ENCODE data around the gene ENTREP3.
"Not testable (repeated sequence)": the region's sequence is repeated elsewhere in the genome, so short reads cannot be mapped to it uniquely, and the experiment has no call there.

ENTREP3 gene

DNA sequence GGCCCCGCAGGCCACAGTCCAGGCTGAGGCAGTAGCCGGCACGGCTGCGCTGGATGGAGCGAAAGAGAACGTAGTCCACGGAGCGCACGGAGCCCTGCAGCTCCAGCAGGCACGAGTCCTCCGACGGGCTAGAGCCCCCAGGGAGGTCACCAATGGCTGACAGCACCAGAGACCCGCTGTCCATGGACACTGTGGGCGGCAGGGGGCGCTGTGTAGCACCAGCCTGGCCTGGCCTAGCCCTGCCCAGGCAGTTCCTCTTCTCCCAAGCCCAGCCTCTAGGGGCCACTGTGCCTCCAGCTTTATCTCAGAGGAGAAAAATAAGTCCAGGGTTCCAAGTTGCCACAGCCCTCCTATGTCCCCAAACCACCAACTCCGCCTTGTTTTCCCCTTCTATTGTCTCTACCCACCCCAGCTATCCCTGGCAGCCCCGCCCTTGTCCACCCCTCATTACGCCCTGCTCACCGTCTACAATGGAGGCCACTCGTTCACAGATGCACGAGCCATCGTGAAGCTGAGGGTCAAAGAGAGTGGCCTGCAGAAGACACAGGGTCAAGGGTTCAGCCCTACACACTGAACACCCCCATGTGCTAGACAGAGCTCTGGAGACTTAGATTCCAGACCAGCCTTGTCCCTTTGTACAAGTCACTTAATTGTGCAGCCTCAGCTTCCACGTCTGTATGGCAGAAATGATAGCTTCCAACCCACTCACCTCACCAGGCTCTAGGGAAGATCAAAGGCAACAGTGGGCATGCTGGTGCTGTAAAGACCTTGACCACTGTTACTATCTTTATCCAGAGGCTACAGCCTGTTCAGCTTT lies 4.4 kb downstream of the ENTREP3 start:
- peak; percentile 98 for DNase-seq

DNA sequence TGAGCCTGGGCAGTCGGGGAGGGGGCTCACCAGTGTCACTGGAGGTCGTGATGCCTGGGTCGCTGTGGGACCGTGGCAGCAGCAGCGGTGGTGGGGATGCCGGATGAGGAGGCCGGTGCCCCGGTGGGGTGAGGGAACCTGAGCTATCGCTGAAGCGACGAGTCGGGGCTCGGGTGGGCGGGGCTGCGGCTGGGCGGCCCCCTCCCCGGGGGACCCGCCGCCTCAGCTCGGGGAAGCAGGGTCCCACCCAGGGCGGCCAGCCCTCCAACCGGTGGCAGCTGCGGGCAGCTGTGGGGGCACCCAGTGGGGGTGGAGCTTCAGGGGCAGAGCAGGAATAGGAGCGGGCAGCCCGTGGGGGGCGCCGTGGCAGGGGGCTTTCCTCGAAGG lies 5.0 kb downstream of the ENTREP3 start:
- no peak for DNase-seq

DNA sequence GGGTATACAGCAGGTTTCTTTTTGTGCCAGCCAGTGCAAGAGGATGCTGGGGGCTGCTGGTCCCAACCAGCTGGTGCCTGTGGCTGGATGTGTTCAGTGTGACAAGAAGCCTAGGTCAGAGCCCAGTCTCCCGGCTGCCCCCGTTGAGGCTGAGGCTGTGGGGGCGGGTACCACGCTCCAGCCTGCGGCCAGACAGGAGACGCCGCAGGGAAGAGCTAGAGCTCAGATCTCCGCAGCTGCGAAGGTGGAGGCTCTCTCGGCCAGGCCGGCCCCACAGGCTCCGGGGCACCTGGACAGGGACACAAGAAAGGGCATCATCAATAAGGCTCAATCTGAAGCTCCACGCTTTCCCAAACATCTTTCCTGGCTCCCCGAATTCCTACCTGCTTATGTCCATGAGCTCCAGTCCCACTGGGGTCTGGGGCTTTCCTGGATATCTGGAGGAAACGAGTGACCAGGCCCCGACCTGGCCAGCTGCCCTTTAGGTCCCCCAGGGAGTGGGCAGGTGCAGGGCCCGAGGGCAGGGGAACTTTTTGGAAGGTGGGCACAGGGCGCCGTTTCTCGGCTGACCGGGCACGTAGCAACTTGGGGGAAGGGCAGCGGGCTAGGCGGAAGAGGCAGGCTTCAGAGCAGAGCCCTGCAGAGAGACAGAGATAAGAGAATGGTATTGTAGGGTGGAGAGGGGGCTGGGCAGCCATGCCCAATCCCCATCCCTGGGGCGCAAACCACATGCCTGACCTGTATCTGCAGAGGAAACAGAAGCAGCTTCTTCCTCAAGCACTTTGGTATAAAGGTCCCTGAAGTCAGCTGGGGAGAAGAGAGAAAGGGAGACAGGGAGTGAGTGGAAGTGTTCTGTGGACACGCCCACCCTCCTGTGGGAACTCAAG lies 7.4 kb downstream of the ENTREP3 start:
- DNase-seq, result no peak

DNA sequence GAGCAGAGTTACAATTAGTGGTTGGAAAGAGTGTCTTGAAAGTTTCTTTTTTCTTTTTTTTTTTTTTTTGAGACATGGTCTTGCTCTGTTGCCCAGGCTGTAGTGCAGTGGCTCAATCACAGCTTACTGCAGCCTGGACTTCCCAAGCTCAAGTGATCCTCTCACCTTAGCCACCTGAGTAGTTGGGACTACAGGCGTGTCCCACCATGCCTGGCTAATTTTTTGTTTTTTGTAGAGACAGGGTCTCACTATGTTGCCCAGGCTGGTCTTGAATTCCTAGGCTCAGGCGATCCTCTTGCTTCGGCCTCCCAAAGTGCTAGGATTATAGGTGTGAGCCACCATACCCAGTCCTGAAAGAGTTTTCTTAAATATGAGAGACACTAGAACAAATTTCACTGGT lies 8.5 kb downstream of the ENTREP3 start:
- DNase-seq, result not testable (repeated sequence)

DNA sequence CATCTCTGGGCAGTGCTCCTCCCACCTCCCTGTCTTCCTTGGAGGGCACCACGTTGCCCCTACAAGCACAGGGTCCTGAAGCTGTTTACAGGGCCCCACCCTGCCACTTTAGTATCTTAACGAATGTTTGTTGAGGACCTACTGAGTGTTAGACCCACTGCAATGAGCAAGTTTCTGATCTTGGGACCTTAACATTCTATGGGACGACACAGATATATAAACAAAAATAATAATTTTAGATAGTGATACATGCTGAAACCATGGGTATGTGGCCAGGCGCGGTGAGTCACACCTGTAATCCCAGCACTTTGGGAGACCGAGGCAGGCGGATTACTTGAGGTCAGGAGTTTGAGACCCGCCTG lies 10.1 kb downstream of the ENTREP3 start:
- no peak for DNase-seq

DNA sequence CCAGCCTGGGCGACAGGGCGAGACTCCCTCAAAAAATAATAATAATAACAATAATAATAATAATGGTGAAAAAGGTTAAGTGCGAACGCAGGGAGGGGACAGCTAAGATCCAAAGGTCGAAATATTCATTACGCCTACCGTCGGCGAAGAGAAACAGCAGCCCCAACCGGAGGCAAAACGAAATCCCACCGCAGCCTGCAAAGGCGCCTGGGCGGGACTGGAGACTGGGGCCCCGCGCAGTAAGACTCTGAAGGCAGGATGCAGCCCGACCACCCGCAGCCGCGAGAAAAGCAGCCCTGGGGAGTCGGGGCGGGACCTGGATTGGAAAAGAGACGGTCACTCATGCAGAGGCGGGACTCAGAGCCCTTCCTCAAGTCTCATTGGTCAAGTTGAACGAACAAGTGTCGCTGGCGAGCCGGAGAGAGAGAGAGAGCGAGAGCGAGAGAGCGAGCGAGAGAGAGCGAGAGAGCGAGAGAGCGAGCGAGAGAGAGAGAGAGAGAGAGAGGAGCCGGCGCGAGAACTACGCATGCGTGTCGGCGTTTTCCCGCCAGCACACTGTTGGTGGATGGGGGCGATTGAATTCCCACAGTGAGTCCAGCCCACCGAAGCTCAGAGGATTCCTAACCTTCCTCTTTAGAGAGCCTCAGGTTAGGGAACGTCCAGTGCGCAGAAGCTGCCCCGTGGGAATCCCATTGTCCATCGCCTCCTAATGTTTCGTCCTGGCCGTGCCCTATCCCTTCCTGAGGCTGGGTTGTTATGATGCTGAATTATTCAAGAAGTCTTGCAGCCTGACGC lies 10.7 kb downstream of the ENTREP3 start:
- DNase-seq, result peak; percentile 86

DNA sequence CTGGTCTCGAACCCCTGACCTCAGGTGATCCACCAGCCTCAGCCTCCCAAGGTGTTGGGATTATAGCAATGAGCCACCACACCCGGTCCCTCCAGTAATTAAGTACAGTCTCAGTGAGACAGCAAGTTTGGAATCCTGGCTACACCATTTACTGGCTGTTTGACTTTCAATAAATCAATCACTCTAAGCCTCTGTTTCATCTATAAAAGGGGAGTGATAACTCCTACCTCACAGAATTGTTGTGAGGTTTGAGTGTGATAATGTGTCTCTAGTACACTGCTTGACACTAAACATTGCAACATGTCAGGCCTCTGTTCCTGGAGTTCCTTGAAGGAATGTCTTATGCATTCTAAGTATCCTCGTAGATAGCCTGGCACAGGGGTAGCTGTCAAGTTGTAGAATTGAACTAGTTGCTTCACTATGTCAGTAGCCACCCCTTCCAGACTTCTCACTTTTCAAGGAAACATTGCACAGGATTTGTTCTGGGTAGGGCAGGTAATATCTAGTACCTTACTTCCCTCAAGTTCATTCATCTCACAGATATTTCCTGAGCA lies 12.4 kb downstream of the ENTREP3 start:
- DNase-seq, result no peak

DNA sequence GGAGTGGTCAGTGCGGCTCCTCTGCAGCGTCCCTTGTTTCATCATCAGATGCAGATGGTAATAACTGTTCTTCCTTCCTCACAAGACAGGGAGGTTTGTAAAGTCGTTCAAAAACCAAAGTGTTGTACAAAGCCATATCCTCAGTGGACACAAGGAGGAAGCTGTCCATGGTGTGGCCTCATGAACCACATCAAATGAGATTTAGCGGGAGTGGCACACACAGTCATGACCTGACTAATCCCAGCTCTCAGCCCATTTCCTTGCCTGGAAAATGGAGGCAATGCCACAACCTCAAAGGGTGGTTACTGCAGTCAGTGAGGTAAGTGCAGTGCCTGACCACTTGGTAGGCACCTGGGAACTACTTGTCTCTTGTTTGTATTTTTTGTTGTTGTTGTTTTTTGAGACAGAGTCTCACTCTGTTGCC lies 13.4 kb downstream of the ENTREP3 start:
- DNase-seq, result no peak

DNA sequence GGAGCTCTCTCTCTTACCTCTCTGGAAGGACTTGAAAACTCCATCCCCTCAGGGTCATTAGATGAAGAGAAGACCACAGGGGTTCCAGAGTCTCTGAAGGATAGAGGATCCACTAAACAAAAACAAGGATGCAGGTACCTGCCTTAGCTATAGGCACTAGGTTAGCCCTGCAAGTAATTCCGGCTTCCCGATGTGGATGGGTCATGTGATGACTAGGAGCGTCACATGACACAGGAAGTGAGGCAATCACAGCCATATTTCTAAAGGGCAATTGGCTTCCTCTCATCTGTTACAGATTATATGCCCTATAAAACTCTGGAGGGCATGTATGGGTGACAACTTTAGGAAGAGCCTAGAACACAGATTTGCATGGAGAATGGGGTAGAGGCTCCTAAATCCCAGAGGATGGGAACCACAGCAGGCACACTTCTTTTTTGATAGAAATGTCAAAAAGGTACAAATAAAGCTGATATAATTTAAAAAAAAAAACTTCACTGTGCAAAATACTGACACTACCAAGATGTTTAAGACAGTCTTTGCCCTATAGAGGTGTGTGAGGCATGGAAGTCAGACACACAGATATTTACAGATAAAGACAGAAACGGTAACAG lies 14.1 kb downstream of the ENTREP3 start:
- peak; percentile 64 for DNase-seq

DNA sequence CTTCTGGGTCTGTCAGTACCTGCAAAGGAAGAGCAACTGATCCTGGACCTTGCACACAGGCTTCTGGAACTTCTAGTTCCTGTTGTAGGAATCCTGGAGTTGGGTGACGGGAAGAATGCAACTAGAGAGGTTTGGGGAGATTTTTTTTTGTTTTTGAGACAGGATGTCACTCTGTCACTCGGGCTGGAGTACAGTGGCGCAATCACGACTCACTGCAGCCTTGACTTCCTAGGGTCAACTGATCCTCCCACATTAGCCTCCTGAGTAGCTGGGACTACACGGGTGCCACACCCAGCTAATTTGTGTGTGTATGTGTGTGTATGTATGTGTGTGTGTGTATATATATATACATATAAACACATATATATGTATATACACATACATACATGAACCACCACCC lies 18.8 kb downstream of the ENTREP3 start:
- no peak for DNase-seq

DNA sequence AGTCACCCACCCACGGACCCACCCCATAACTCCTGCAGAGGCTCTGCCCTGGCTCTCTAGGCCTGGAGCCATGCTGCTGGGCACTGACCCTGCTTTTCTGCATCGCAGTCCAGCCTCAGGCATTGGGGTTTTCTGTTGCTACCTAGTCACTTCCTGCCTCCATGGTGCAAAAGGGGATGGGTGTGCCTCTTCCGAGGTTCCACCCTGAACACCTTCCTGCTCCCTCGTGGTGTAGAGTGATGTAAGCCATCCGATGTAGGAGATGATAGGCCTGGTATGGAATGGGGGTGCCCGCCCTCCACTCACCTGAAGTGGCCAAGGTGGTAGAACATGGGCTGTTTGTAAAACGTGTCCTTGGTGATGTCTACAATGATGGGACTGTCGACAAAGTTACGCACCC lies 19.9 kb downstream of the ENTREP3 start:
- DNase-seq, result not testable (repeated sequence)

DNA sequence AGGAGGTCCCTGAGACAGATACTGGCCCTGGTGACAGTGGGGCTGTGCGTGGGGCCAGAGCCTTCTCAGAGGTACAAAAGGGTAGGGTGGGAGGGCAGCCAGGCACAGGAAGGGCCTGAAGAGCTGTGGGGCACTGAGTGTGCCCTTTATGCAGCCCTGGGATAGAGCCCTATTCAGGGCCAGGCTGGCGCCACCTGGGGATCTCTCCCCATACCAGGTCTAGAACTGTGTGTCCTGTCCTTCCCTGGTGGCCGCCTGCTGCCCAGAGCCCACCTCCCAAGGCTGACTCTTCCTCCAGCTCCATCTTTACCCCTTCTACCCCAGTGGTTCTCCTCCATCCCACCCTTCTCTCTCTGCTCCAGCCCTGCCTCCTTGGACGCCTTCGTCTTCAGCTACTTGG lies 21.8 kb downstream of the ENTREP3 start:
- DNase-seq, result not testable (repeated sequence)

DNA sequence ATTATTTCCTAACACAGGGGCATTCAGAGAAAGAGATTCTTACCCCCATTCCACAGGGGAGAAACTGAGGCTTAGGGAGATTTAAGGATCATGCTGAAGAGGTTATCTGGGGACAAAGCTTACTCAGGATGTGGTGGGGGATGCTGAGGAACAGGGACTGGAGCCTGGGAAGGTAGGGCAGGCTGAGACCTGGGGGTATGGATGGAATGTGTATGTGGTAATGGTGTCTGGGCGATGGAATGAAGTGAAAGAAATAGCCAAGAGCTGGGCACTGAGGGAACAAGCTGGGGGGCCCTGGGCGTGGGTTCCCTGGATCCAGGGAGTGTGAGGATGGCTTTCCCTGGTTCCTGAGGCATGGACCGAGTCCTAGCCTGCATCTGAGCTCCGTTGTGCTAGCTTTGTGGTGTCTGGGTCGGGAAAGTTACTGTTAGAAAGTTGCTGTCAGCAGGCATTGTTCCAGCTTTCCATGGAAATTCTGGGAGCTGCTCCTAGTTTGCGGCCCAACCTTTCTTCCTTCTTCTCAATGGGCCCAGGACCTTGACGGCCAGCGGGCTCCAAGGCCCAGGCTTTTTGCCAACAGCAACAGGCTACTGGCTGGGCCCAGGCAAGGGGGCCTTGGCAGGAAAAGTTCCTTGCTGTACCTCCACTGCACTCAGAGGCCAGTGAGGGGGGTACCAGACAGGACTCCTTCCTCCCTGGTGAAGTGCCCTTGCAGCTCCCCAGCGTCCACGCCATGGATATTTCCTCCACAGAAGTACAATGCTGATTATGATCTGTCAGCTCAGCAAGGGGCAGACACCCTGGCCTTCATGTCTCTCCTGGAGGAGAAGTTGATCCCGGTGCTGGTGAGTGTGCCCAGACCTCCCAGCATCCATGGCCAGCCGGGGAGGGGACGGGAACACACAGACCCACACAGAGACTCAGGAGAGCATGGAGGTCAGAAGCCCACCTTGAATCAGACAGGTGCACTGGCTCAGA lies 23.0 kb downstream of the ENTREP3 start:
- not testable (repeated sequence) for DNase-seq

DNA sequence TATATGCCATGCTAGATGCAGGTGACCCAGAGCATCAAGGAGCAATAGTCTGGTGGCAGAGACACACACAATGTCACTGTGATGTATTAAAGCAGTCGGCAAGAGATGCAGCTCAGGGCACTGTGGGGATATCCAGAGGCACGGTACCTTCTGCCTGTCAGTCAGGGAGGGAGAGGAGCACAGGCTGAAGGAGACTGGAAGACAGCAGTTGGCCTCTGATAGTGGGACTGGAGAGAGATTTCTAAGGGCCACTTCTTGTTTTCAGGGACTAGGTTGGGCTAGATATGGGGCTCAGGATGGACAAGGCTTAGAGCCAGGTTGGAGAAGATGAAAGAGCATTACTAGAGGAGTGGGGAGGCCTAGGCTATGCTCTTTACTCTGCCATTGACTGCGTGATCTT lies 24.0 kb downstream of the ENTREP3 start:
- not testable (repeated sequence) for DNase-seq

DNA sequence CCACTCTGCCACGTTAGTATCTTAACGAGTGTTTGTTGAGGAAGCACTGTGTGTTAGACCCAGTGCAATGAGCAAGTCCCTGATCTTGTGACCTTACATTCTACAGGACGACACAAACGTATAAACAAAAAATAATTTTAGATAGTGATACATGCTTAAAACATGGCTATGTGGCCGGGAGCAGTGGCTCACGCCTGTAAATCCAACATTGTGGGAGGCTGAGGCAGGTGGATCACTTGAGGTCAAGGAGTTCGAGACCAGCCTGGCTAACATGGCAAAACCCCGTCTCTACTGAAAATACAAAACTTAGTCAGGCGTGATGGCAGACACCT lies 27.2 kb downstream of the ENTREP3 start:
- DNase-seq, result no peak

DNA sequence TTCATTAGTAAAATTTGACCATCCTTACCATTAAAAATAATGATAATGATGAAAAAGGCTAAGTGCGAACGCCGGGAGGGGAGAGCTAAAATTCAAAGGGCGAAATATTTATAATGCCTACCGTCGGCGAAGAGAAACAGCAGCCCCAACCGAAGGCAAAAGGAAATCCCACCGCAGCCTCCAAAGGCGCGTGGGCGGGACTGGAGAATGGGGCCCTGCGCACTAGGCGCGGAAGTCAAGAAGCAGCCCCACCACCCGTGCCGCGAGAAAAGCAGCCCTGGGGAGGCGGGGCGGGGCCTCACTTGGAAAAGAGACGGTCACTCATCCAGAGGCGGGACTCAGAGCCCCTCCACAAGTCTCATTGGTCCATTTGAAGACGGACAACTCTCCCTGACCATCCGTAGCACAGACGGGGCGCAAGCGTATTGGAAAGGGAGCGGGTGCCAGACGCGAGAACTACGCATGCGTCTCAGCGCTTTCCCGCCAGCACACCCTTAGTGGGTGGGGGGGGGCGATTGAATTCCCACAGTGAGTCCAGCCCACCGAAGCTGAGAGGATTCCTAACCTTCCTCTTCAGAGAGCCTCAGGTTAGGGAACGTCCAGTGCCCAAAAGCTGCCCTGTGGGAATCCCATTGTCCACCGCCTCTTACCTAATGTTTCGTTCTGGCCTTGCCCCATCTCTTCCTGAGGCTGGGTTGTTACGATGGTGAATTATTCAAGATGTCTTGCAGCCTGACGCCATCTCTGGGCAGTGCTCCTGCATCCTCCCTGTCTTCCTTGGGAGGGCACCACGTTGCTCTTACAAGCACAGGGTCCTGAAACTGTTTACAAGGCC lies 27.8 kb downstream of the ENTREP3 start:
- DNase-seq, result peak; percentile 94

DNA sequence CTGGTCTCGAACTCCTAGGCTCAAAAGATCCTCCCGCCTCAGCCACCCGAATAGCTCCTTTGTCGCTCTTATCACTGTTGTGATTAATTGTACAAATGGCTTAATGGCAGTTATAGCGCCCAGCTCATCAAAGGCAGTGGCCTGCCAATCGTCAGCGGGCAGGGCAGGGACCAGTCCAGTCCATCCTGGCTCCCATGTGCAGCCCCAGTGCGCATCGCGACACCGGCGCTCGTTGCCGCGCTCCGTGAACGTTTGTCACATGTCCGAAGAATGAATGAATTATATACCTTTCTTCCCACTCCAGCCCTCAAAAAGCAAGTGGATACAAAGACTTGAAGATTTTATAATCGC lies 28.4 kb downstream of the ENTREP3 start:
- no peak for DNase-seq

DNA sequence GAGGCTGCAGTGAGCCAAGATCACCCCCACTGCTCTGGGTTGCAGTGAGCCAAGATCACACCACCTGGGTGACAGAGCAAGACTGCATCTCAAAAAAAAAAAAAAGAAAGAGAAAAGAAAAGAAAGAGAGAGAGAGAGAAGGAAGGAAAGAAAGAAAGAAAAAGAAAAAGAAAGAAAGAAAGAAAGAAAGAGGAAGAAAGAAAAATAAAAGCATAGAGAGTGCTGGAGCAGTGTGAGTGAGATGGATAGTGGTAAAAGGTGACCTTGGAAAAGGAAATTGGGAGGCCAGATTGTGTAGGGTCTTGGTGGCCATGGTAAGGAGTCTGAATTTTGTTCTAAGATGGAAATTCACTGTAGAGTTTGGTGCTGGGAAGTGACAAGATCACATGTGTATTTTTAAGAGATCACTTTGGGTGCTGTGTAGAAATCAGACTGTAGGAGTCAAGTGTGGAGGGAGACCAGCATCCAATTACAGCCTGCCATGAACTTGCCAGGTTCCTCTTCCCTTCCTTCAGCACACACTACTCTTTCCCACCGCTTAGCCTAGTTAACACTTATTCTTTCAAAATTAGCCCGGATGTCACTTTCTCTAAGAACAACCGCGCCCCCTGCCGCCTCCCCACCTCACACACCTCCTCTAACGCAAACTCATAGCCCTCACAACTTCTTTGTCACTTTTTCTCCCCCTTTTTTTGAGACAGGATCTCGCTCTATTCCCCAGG lies 28.9 kb downstream of the ENTREP3 start:
- DNase-seq, result peak; percentile 78

DNA sequence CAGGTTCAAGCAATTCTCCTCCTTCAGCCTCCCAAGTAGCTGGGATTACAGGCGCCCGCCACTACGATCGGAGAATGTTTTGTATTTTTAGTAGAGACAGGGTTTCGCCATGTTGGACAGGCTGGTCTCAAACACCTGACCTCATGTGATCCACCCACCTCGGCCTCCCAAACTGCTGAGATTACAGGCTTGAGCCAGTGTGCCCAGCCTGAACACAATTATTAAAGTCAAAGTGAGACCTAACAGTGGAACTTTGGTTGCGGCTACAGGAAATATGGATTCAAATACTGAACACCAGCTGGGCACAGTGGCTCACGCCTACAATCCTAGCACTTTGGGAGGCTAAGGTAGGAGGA lies 29.9 kb downstream of the ENTREP3 start:
- DNase-seq, result not testable (repeated sequence)

DNA sequence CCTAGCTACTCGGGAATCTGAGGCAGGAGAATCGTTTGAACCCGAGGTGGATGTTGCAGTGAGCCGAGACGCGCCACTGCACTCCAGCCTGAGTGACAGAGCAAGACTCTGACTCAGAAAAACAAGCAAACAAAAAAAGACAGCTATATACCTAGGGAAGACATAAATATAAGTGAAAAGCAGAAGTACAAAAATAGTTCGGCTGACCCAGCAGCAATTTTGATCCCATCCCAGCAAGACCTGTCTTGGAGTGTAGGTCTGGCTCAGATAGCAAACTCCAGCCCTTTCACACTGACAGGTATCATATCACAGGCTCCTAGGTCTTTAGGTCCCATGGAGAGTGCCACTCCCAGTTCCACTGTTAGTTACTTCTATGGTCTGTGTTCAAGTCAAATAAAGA lies 32.2 kb downstream of the ENTREP3 start:
- DNase-seq, result no peak
